G401 (cell line): ENCODE measurements around the gene LRRC4C. TPM values are rescaled to one million over a fixed set of nuclear protein-coding genes. Genes with fewer than 3 reads are reported as not detected.

Experiments
- DNase-seq: peaks from one replicate; pipeline ENCODE4 v3.0.0-alpha.2; 2015; ENCODE audit warnings: low spot score
- in situ Hi-C: cut with HindIII; loops from 2 replicates; pipeline ENCODE4 v1.10.0; 2016; ENCODE audit warnings: low sequenced_read_pairs, mixed read lengths
- total RNA-seq: library from RNA; depleted of rRNA; stranded (reverse); fragments of >200 nt; shearing (Covaris generic); gene quantifications from 2 replicates; pipeline ENCODE4 v1.2.3, GENCODE V29; 2014

The LRRC4C gene
- total RNA-seq, 1 experiment from 2014 or later, result not detected

DNA sequence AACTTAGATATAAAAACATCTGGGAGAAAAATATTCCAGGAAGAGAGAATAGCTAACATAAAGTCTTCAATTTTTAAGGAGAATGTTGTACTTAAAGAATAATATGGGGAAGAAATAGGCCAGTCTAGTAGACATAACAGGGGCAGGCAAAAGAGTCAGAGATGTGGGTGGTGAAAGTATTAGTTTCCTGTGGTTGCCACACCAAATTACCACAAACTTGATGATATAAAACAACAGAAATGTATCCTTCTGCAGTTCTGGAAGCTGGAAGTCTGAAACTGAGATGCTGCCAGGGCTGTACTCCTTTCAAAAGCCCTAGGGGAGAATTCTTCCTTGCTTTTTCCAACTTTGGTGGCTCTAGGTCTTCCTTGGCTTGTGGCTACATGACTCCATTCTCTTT, 1309.7 kb downstream of the LRRC4C start:
- in situ Hi-C loops, result no loop called here
- no peak for DNase-seq

- DNase-seq, result no peak
- in situ Hi-C loops, result no loop called here
These were observed 1318.9 kb downstream of the LRRC4C start for GRCh38 chr11:40140560-40140959.

GRCh38 chr11:40139536-40139935, 1319.9 kb downstream of the LRRC4C start:
- in situ Hi-C loops, result no loop called here
- DNase-seq, result no peak

- no peak for DNase-seq
- in situ Hi-C loops, result no loop called here
These were observed 1320.4 kb downstream of the LRRC4C start for GRCh38 chr11:40139066-40139465.

DNA sequence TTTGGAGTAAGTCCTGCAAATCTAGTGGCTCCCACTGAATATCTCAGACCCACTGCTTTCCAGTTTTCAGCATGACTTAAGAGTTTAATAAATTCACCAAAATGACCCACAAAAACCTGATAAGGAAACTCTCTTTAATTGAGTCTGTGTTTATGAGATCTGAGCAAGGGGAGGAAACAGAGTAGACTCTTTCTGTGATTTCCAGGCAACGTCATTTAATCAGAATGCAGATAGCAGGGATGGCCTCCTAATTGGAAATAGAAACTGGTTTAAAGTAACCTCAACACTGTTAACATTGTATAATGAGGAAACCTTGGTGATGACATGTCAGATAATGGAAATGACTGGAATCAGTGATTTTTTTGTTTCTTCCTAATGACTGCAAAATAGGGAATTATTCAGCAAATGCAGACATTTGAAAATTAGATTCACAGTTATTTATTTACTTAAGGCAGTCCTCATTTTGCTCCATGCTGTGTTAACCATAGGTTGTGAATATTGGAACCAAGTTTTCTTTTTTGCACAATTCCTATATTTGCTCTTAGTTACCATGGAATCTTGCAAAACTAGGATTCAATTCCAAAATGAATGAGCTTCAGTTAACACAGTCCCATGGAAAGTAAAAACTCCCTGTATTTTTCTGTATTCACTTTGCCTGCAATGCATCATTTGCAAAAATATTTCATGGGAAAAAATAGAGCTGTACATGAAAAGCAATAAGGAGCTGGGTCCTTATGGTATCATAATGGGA, 1324.5 kb downstream of the LRRC4C start:
- no peak for DNase-seq
- in situ Hi-C loops, result no loop called here

- DNase-seq, result no peak
- in situ Hi-C loops, result no loop called here
These were observed 1326.0 kb downstream of the LRRC4C start for GRCh38 chr11:40133498-40133897.

- in situ Hi-C loops, result no loop called here
- no peak for DNase-seq
These were observed 1326.5 kb downstream of the LRRC4C start for GRCh38 chr11:40132912-40133311.

DNA sequence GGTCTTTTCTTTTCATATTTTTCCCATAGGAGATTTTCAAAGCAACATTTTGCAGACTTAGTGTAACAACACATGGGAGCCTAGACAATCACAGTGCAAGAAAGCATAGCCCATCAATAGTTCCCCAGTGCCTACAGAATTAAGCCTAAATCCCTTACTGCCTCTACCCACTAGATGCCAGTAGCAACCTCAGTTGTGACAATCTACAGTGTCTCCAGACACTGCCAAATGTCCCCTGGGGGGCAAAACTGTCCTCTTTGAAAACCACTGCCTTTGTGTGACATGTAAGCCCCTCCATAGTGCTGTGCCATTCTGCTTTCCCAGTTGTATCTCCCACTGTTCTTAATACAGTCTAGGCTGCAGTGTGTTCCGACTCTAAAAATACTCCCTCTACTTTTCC, 1329.0 kb downstream of the LRRC4C start:
- in situ Hi-C loops, result no loop called here
- no peak for DNase-seq

DNA sequence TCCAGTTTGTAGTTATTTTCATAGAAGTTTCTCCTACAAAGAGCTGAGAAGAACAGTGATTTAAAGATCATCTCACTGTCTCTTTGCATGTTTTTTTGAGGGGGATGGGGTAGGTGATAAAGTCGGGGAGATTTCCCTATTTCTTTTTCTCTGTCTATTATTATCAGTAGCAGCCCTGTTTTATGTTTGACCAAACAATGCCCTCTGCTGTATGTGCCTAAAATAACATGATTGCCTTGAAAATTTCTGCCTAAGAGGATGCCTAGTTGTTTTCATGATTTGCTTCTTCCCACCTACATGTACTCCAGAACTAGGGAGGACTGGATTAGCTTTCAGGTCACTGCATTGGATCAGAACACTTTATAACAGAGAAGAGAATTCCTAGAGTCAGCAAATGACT, 1330.2 kb downstream of the LRRC4C start:
- no peak for DNase-seq
- in situ Hi-C loops, result no loop called here

DNA sequence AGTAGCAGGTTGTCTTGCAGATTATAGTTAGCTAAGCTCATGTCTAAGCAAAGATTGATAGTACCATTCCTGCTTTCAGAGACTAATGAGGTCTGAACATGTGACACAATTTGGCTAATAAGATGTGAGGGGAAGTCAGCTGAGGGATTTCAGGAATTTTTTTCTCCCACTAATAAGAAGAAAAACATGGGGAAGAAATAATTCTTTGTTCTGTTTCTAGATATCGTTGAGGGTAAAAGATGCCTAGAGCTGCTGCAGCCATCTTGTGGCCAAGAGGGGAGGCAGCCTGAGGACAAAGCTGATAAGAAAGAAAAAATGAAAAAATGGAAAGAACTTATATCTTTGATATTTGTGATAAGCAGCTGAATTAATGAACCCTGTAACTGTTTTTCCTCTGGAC, 1334.4 kb downstream of the LRRC4C start:
- DNase-seq, result no peak
- in situ Hi-C loops, result no loop called here

- in situ Hi-C loops, result no loop called here
These were observed 1339.8 kb downstream of the LRRC4C start for GRCh38 chr11:40119661-40120060.

DNA sequence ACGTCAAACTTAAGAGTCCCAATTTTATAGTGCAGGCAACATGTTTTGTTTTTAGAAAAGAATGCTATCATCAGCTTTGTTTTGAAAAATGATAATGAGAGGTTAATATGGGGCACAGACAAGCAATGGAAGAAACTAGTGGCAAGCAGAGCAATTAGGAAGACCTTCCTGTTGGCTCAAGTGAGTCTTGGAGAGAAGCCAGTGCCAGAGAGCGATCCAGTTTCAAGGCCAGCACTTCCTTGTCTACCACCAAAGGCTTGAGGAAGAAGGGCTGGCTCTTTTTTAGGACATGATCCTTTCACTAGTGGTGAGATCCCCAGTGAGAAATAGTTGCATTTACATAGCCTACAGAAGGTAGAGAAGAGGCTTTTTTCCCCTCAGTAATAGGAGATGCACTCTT, 1340.7 kb downstream of the LRRC4C start:
- DNase-seq, result peak; percentile 10
- in situ Hi-C loops, result no loop called here

More at GRCh38 chr11:40119661-40120060, 1339.8 kb downstream of the LRRC4C start:
- no peak for DNase-seq

GRCh38 chr11:40118026-40118425, 1341.4 kb downstream of the LRRC4C start:
- no peak for DNase-seq
- in situ Hi-C loops, result no loop called here

DNA sequence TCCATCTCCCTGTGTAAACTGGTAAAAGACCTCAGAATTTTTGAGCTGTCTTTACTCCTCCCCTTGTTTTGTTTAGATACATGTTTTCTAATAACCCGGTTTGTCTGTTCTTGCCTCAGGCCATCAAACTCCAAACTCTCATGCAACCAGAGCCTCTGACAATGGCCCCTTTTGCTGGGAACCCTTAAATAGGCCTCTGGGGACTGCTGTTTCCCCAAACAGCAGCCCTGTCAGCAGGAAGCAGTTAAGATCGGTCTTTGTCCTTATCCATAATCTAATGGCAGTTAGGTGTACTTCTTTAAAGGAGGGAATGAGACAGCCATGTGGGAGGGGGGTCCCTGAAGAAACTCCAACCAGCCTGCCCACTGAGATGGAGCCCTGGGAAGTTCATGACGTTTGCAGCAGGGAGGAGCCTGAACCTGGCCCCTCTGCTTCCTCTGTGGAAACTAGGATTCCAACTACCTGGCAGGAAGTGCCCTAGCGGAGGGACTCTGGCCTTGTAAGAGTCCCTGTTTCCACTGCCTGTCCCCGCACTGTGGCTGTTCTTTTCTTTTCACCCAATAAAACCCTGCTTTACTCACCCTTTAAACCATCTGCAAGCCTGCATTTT, 1354.4 kb downstream of the LRRC4C start:
- in situ Hi-C loops, result no loop called here
- DNase-seq, result no peak

- DNase-seq, result no peak
- in situ Hi-C loops, result no loop called here
These were observed 1358.7 kb downstream of the LRRC4C start for GRCh38 chr11:40100781-40101180.

DNA sequence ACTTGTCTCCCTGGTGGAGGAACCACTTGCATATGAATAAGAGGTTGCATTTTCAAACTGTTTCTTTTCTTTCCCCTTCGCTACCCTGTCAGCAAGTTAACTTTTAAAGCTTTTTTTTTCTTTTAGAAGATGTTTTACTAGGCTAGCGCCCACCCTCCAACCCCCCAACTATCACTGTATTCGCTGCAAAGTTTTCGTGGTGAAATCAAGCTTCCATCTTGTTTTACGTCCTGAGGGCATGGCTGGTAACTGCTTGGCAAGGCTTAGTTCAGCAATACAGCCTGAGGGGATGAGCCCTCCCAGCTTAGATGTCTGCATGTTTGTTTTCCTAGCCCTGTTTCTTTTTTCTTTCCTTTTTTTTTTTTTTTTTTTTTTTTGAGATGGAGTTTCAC, 1359.3 kb downstream of the LRRC4C start:
- in situ Hi-C loops, result no loop called here
- no peak for DNase-seq

DNA sequence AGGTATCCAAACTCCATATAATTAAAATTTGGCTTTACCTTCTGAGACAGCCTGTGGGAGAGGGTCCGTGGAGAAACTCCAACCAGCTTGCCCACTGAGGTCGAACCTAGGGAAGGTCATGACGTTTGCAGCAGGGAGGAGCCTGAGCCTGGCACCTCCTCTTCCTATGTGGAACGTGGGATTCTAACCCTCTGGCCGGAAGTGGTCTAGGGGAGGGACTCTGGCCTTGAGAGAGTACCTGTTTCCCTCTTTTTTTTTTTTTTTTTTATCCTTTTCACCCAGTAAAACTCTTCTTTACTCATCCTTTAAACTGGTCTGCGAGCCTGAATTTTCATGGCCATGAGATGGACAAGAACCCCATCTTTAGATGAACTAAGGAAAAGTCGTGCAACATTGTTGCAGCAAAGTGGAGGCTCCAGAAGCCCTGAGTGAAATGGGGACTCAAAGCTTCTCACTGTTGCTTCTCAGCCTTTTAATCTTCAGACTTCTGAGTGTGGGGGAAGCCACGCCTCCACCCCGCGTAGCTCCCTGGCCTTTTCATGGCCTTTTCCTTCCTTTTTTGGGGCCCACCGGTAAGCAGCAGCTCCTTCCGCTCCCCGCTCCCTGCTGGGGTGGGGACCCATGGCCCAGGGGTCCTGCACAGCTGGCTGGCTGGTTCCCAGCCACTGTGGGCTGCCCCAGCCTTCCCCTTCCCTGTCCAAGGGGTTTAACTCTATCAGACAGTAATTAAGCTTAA, 1359.9 kb downstream of the LRRC4C start:
- DNase-seq, result no peak
- in situ Hi-C loops, result no loop called here

- no peak for DNase-seq
- in situ Hi-C loops, result no loop called here
These were observed 1364.0 kb downstream of the LRRC4C start for GRCh38 chr11:40095446-40095845.

DNA sequence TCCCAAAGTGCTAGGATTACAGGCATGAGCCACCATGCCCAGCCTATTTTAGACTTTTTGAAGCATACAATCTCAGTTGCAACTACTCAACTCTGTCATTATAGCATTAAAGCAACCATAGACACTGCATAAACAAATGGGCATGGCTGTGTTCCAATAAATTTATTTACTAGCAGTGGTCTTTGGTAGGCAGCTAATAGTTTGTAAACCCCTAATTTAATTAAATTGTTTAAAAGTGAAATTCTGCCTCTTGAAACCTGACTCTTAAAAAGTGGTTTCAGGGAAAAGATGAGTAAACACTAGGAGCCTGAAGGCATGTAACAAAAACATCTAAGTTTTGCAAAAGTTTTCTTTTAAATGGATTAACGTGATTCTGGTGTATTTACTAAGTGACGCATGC, 1364.5 kb downstream of the LRRC4C start:
- in situ Hi-C loops, result no loop called here
- DNase-seq, result no peak

DNA sequence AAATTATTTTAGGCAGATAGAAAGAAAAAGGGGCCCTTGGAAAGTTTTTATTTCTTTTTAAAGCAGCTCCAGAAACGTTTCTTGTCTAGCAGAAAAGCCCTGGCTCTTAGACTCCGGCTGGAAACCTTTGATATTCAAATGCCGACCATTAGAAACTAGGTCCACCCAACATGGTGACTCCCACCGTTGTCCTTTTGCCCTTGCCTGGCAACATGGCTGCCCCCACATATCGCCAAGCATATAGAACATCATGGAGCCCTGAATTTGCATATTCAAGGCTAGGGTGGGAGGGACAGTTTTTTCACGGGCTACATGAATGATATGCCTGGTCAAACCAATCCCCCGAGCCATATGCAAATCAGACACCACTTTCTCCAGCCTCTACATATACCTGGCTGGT, 1379.0 kb downstream of the LRRC4C start:
- in situ Hi-C loops, result no loop called here
- DNase-seq, result no peak
